SIG-M5 treated with dmso at 0.1 percent for 504 hours (cell line): Measurements from ENCODE around the gene PSMA7.
A peak's percentile ranks its signal among the peaks of the same experiment; 100 is the strongest.

Experiments
- DNase-seq: peaks from one replicate; lab custom pipeline; 2025; ENCODE audit not compliant: unreplicated experiment; lab: John Stamatoyannopoulos, UW

The PSMA7 gene

GRCh38 chr20:62096421-62097380 lies 46.5 kb downstream of the PSMA7 start:
- DNase-seq = no peak

GRCh38 chr20:62089393-62089792 lies 53.8 kb downstream of the PSMA7 start:
- no peak for DNase-seq

- DNase-seq = peak; percentile 83
Observed at GRCh38 chr20:62088258-62089127, 54.7 kb downstream of the PSMA7 start.

- DNase-seq = no peak
Observed at GRCh38 chr20:62087632-62088031, 55.6 kb downstream of the PSMA7 start.

- no peak for DNase-seq
Observed at GRCh38 chr20:62087227-62087626, 56.0 kb downstream of the PSMA7 start.
